Limb (tissue), 2 donors: ENCODE data around the gene CAMP.
"Not testable (repeated sequence)": the region's sequence is repeated elsewhere in the genome, so short reads cannot be mapped to it uniquely, and the experiment has no call there.

Source experiments
- DNase-seq, 2 donors: peaks; one replicate each; pipeline ENCODE4 v3.0.0-alpha.2; 2016; ENCODE audit errors: extremely low spot score in 2 of 2

The CAMP gene

DNA sequence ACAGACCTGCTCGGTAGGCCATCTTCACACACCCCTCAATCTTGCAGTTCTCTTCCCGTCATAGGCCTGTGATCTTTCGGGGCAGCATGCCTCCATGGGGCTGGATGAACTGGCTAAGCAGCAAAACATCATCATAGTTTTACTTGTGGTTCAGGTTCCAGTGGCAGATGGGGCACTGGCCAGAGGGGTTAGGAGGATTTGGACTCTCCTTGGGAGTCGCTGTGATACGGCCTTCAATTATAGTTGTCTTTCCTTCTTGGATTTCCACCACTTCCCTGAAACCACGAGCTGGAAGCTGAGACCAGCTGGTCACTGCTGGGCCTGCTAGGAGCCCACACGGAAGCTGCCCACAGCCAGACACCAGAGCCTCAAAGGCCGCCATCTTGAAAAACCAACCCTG, 33.3 kb downstream of the CAMP start:
- no peak for DNase-seq

DNA sequence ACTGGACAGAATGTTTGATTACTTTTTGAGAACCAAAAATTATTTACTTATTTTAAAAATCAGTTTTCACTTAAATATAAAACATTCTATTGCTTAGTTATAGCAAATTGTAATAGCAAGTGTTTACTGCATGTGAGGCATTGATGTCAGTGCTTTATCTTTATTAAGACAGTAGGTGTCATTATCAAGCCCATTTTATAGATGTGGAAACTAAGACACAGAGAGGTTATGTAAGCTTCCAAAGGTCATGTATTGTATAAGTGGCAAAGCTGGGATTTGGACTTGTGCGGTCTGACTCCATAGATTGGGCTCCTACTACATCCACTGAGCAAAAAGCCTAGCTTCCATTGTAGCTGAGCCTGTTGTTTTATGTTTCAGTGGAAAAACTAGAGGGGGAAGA, 35.2 kb downstream of the CAMP start:
- no peak for DNase-seq

DNA sequence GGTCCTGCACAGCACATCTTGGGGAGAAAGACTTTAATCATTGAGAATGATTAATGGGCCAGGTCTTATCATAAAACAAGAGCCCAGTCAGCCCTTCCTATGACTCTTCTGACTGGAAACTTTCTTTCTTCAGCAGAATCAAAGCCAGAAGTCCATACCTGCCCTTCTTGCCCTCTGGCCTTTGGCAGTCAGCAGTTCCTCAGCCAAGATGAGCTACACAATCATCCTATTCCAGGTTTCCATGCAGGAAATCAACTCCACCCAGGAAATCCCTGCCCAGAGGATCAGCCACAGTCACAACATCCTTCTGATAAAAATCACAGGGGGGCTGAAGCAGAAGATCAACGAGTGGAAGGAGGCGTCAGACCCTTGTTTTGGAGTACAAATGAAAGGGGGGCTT, 44.5 kb downstream of the CAMP start:
- DNase-seq, result no peak

DNA sequence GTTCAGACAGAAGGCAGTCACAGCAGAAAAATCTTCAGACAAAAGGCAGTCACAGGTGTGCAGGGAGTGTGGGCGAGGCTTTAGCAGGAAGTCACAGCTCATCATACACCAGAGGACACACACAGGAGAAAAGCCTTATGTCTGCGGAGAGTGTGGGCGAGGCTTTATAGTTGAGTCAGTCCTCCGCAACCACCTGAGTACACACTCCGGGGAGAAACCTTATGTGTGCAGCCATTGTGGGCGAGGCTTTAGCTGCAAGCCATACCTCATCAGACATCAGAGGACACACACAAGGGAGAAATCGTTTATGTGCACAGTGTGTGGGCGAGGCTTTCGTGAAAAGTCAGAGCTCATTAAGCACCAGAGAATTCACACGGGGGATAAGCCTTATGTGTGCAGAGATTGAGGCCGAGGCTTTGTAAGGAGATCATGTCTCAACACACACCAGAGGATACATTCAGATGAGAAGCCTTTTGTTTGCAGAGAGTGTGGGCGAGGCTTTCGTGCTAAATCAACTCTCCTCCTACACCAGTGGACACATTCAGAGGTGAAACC, 45.2 kb downstream of the CAMP start:
- DNase-seq, result no peak

DNA sequence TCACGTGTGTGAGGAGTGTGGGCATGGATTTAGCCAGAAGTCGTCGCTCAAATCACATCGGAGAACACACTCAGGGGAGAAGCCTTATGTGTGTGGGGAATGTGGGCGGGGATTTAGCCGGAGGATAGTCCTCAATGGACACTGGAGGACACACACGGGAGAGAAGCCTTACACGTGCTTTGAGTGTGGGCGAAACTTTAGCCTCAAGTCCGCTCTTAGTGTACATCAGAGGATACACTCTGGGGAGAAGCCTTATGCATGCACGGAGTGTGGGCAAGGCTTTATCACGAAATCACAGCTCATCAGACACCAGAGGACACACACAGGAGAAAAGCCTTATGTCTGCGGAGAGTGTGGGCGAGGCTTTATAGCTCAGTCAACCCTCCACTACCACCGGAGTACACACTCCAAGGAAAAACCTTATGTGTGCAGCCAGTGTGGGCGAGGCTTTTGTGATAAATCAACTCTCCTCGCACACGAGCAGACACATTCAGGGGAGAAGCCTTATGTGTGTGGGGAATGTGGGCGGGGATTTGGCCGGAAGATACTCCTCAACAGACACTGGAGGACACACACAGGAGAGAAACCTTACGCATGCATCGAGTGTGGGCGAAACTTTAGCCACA, 45.8 kb downstream of the CAMP start:
- DNase-seq, result no peak

DNA sequence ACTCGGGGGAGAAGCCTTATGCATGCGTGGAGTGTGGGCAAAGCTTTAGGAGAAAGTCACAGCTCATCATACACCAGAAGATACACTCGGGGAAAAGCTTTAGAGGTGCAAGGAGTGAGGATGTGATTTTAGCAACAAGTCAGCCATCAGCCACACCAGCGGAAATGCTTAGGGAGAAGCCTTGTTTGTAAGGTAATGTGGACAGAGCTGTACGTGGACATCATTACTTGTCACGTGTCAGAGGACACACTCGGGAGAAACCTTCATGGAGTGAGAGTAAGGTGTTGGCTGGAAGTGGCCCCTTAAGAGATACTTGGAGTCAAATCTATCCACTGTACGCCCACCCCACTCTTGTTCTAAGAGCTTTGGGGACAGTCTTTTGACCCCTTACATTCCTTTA, 46.3 kb downstream of the CAMP start:
- DNase-seq, result no peak

DNA sequence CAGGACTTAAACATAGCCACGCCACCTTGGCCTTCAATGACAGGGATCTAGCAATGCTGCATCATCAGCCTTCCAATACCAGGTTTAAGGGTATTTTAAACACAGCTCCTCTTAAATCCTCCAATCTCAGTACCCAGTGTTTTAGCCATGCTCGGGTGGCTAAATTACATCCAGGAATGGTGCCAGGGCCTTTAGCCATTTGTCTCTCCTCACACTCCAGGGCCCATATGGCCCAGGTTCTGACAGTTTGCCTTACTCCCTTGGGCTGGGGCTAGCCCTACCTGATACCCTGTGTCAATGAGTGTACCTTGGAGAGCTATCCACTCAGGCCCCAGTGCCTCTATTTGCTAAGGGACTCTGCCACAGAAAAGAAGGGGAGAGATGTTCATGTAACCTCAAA, 47.0 kb downstream of the CAMP start:
- DNase-seq, result no peak

DNA sequence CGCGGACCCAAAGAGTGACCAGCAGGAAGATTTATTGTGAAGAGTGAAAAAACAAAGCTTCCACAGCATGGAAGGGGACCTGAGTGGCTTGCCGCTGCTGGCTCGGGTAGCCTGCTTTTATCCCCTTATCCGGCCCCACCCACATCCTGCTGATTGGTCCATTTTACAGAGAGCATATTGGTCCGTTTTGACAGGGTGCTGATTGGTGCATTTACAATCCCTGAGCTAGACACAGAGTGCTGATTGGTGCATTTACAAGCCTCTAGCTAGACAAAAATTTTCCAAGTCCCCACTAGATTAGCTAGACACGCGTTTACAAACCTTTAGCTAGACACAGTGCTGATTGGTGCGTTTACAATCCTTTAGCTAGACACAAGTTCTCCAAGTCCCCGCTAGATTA, 47.9 kb downstream of the CAMP start:
- DNase-seq, result not testable (repeated sequence)

DNA sequence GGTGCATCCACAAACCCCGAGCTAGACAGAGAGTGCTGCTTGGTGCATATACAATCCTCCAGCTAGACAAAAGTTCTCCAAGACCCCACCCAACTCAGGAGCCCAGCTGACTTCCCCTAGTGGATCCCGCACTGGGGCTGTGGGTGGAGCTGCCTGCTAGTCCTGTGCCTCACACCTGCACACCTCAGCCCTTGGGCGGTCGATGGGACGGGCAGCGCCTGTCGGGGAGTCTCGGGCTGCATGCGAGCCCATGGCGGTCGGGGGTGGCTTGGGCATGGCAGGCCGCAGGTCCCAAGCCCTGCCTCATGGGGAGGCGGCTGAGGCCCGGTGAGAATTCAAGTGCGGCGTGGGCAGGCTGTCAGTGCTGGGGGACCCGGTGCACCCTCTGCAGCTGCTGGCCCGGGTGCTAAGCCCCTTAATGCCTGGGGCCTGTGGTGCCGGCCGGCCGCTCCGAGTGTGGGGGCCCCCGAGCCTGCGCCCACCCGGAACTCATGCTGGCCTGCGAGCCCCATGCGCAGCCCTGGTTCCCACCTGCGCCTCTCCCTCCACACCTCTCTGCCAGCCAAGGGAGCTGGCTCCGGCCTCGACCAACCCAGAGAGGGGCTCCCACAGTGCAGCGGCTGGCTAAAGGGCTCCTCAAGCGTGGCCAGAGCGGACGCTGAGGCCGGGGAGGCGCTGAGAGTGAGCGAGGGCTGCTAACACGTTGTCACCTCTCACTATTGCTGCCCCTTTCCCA, 48.6 kb downstream of the CAMP start:
- DNase-seq, result no peak

DNA sequence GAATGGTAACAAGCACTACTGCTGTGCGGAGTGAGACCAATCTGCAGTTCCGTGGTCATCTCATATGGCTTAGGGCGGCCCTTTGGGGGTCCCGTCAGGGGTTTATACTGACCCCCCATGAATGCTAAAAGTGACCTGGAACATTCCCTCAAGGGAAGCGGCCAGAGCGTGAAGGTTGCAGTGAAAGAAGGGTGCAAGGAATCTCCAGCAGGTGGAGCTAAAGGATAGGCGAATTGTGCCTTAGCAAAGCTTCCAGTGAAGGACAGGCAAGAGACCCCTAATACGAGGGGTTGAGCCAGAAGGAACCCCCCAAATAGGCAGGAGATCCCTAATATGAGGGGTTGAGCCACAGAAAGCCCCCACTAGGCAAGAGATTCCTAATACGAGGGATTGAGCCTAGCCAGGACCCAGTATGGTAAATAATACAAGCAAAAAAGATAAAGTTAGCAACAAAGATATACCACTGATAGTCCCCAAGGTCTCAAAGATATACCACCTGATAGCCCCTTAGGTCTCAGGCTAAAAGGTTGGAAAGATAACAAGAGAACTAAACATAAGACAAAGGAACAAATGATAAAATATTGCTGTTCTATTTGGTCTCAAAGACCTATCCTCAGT, 50.4 kb downstream of the CAMP start:
- peak; percentile 66 to 68 for DNase-seq

DNA sequence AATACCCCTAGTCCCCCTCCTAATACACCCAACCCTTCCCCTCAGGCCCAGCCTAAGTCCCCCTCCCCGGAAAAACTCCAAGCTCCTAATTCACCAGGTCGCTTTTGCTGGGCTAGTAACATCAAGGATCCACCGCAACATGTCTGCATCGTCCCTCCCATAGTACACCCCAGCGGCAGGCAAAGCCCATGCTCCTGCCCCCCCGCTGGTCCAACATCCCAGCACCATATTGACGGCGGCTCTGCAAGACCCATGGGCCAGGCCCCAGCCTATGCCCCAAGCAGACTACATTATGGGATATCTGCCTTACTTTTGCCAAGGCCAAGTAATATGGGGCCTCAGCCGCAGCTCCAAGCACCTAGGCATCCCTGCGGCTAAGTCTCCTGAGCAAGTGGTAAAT, 51.2 kb downstream of the CAMP start:
- no peak for DNase-seq
